Fibroblast of lung (primary cell): Measurements from ENCODE around the gene WWC1. TPM values are rescaled to one million over a fixed set of nuclear protein-coding genes. Genes with fewer than 3 reads are reported as not detected.

Experiments used
- DNase-seq, 2 donors: peaks; one replicate each; pipeline versions ENCODE4 v3.0.0 to v3.0.0-alpha.2; 2010; ENCODE audit warnings: low read depth in 2 of 2
- H2AFZ ChIP-seq: 2 replicates; pipeline ENCODE4 v1.5.1; 2012; ENCODE audit warnings: low read length, control low read depth, inconsistent platforms
- H3K27ac ChIP-seq: 2 replicates; pipeline ENCODE4 v1.5.1; 2011; ENCODE audit warnings: low read length, control low read depth; ENCODE audit not compliant: insufficient read depth
- H3K27me3 ChIP-seq: 2 replicates; pipeline ENCODE4 v1.5.1; 2011; ENCODE audit warnings: mild to moderate bottlenecking, low read length; ENCODE audit not compliant: control insufficient read depth, insufficient read depth
- H3K36me3 ChIP-seq: 2 replicates; pipeline ENCODE4 v1.5.1; 2011; ENCODE audit warnings: low read length; ENCODE audit not compliant: control insufficient read depth, insufficient read depth
- H3K4me1 ChIP-seq: 2 replicates; pipeline ENCODE4 v1.5.1; 2011; ENCODE audit warnings: low read length; ENCODE audit not compliant: control insufficient read depth, insufficient read depth; ENCODE audit errors: extremely low read depth
- H3K4me2 ChIP-seq: 2 replicates; pipeline ENCODE4 v1.5.1; 2011; ENCODE audit warnings: low read length, control low read depth; ENCODE audit not compliant: insufficient read depth; ENCODE audit errors: extremely low read depth
- H3K4me3 ChIP-seq, 4 experiments: fragments of 200-600 bp in 1 of 4; sonication (generic) in 1 of 4; replicated peaks in 1 of 4; 2 replicates each; pipeline ENCODE4 v1.5.1; 2011 to 2016; ENCODE audit warnings: low read length in 4 of 4, low read depth in 3 of 4, mild to moderate bottlenecking in 3 of 4, control low read depth in 2 of 4, inconsistent platforms in 1 of 4, mixed read lengths in 1 of 4; ENCODE audit not compliant: insufficient read depth in 1 of 4; ENCODE audit errors: control extremely low read depth in 1 of 4
- H3K79me2 ChIP-seq: 2 replicates; pipeline ENCODE4 v1.5.1; 2012; ENCODE audit warnings: mild to moderate bottlenecking, low read length, inconsistent platforms; ENCODE audit not compliant: control insufficient read depth, insufficient read depth
- H3K9ac ChIP-seq: 2 replicates; pipeline ENCODE4 v1.5.1; 2011; ENCODE audit warnings: mild to moderate bottlenecking, low read length, control low read depth; ENCODE audit not compliant: insufficient read depth
- H3K9me3 ChIP-seq: 2 replicates; pipeline ENCODE4 v1.5.1; 2012; ENCODE audit warnings: low read depth, low read length; ENCODE audit not compliant: control insufficient read depth, insufficient read depth
- H4K20me1 ChIP-seq: 2 replicates; pipeline ENCODE4 v1.5.1; 2011; ENCODE audit warnings: low read length; ENCODE audit not compliant: control insufficient read depth, insufficient read depth; ENCODE audit errors: extremely low read depth
- CTCF ChIP-seq, 2 donors: IDR thresholded peaks in 1 of 2; conservative IDR thresholded peaks in 1 of 2; 1 replicate in 1 of 2; 2 replicates in 1 of 2; pipeline ENCODE4 v1.5.1; 2011 to 2012; ENCODE audit warnings: low read length in 2 of 2, control low read depth in 1 of 2, inconsistent platforms in 1 of 2, low read depth in 1 of 2, mild to moderate bottlenecking in 1 of 2
- EZH2 ChIP-seq: IDR thresholded peaks from 2 replicates; pipeline ENCODE4 v1.5.1; 2012; ENCODE audit warnings: low read length, control low read depth, mild to moderate bottlenecking; ENCODE audit errors: missing control alignments
- polyA plus RNA-seq, 2 donors: library from polyadenylated mRNA; depleted of rRNA in 1 of 2; stranded (reverse) in 1 of 2; unstranded in 1 of 2; fragments of >200 nt; gene quantifications; 2 replicates each; pipeline ENCODE4 v1.2.1, GENCODE V29; 2011 to 2012; ENCODE audit warnings: missing spikeins in 1 of 2
- total RNA-seq: library from RNA; depleted of rRNA; stranded (reverse); fragments of >200 nt; gene quantifications from 2 replicates; pipeline ENCODE4 v1.2.1, GENCODE V29; 2014

WWC1 gene
- total and polyA plus RNA-seq, 2 donors (not counting 1 experiment from before 2014, with no cell fraction given) = 2.5 to 3.2 TPM

DNA sequence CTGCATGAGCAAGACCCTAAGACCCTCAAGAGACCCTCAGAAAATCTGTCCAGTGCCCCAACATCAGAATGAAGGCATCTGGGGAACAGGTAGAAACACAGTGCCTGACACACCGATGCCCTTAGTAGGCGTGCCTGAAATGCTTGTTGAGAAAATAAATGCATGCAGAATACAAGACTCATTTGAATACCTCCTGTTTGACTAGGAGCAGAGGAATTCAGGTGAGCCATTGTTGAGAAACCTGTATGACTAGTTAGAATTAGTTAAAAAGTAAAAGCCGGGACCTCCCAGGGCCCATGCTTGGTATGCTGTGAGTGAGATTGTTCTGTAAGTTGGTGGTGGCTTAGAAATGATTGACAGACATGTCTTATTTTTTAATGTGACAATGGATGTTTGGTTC, 55.0 kb downstream of the WWC1 start:
- TF ChIP-seq EZH2 = no peak
- no peak for TF ChIP-seq CTCF (conservative IDR thresholded peaks at IDR 0.05 in 1 of 2, IDR thresholded peaks at IDR 0.05 in 1 of 2; ENCODE audit: low read depth in 1 of 2, low read length in 2 of 2)
- Histone ChIP-seq H3K36me3 (no peaks in the 10 kb centered on the region), H4K20me1 (no peaks in the 10 kb centered on the region), H3K9ac (no peak overlapping the region), H3K4me2 (no peak overlapping the region), H2AFZ (no peak overlapping the region), H3K79me2 (no peaks in the 10 kb centered on the region), H3K27me3 (no peaks in the 10 kb centered on the region), H3K4me3 (no peak overlapping the region), H3K27ac (no peak overlapping the region), H3K9me3 (no peaks in the 10 kb centered on the region), H3K4me1 (no peaks in the 10 kb centered on the region)
- DNase-seq = no peak

- Histone ChIP-seq H3K36me3 (no peaks in the 10 kb centered on the region), H4K20me1 (no peaks in the 10 kb centered on the region), H3K4me1 (no peaks in the 10 kb centered on the region), H3K27ac (no peak overlapping the region), H3K4me2 (no peak overlapping the region), H3K9ac (no peak overlapping the region), H2AFZ (no peak overlapping the region), H3K27me3 (no peaks in the 10 kb centered on the region), H3K79me2 (no peaks in the 10 kb centered on the region), H3K9me3 (no peaks in the 10 kb centered on the region), H3K4me3 (no peak overlapping the region)
- DNase-seq = no peak
- TF ChIP-seq CTCF (conservative IDR thresholded peaks at IDR 0.05 in 1 of 2, IDR thresholded peaks at IDR 0.05 in 1 of 2; ENCODE audit: low read depth in 1 of 2, low read length in 2 of 2) = no peak
- TF ChIP-seq EZH2 = no peak
Measured at GRCh38 chr5:168347368-168348083, 56.1 kb downstream of the WWC1 start.

DNA sequence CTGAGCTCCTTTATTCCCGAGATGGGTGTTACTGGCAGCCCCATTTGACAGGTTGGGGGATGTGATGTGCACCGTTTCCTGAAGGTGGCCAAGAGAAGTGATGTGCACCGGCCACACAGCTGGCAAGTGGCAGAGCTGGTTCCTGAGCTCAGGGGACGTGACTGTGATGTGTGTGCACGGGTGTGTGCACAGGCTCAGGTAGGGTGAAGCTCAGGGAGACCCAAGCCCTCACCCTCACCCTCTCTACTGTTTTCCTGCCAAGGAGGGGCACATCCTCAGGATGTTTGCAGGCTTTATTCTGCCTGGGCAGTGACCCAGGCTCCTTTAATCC, 56.6 kb downstream of the WWC1 start:
- Histone ChIP-seq H3K4me3 (no peak overlapping the region), H3K9ac (no peak overlapping the region), H3K79me2 (no peaks in the 10 kb centered on the region), H4K20me1 (no peaks in the 10 kb centered on the region), H3K4me2 (no peak overlapping the region), H3K27me3 (no peaks in the 10 kb centered on the region), H2AFZ (no peak overlapping the region), H3K9me3 (no peaks in the 10 kb centered on the region), H3K36me3 (no peaks in the 10 kb centered on the region), H3K27ac (no peak overlapping the region), H3K4me1 (no peaks in the 10 kb centered on the region)
- no peak for TF ChIP-seq EZH2
- no peak for TF ChIP-seq CTCF (conservative IDR thresholded peaks at IDR 0.05 in 1 of 2, IDR thresholded peaks at IDR 0.05 in 1 of 2; ENCODE audit: low read depth in 1 of 2, low read length in 2 of 2)
- no peak for DNase-seq
